NCI-H146 (cell line): ENCODE results near the gene FAM72A.
"Not testable (repeated sequence)": the region's sequence is repeated elsewhere in the genome, so short reads cannot be mapped to it uniquely, and the experiment has no call there.

Experiments
- DNase-seq: peaks from one replicate; lab custom pipeline; 2025; lab: John Stamatoyannopoulos, UW

FAM72A gene

DNA sequence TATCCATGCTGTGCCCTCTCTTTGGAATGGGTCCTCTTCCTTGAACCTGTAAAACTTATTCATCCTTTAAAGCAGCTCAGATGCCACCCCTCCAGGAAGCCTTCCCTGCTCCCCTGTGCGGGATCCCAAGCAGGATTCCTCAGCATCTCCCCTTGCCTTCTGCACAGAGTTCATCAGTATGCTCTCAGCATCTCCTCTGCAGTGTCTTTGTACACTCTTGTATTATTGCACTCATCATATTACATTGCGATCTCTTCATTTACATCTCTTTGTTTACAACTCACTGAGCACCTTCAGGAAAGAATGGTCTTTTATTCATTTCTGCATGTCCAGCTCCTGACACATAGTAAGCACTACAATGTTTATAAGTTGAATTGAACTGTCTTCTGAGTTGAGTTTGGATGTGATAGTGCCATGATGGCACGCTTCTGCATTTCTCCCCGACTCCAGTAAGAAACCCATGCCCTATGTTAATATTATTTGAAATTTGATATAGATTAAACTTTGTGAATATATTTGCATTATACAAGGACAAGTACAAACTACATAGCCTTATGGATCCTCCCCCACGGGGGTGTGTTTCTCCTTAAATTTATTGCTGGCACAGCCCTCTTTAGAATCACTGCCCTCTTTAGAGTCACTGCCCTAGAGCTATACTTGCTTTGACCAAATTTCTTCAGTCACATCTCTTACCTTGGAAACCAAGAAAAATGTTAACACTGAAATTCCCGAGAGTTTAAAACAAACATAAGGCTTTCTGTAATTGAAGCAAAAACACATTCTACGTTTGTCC lies 13.2 kb upstream of the FAM72A start:
- not testable (repeated sequence) for DNase-seq

- not testable (repeated sequence) for DNase-seq
Observed at GRCh38 chr1:206210802-206211201, 8.2 kb upstream of the FAM72A start.

DNA sequence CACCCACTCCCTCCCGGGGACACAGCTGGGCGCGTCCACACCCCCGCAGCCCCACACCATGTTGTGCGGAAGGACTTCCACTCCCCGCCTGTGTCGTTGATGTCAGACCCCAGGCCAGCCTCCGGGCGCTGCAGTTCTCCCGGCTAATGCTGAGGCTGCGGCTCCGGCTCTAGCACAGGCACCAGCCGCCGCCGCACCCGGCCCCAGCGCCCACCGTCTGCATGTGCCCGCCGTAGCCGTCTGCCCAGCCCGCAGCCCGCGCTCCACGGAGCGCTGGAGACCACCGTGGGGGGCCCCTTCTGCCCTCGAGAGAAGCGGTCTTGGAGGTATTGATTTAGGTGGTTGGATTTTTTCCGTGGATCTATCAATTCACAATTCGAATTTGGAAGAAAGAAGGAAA lies 2.9 kb upstream of the FAM72A start:
- not testable (repeated sequence) for DNase-seq

- not testable (repeated sequence) for DNase-seq
Observed at GRCh38 chr1:206204871-206205270, 2.2 kb upstream of the FAM72A start.

- not testable (repeated sequence) for DNase-seq
Observed at GRCh38 chr1:206204159-206204511, 1.5 kb upstream of the FAM72A start.

DNA sequence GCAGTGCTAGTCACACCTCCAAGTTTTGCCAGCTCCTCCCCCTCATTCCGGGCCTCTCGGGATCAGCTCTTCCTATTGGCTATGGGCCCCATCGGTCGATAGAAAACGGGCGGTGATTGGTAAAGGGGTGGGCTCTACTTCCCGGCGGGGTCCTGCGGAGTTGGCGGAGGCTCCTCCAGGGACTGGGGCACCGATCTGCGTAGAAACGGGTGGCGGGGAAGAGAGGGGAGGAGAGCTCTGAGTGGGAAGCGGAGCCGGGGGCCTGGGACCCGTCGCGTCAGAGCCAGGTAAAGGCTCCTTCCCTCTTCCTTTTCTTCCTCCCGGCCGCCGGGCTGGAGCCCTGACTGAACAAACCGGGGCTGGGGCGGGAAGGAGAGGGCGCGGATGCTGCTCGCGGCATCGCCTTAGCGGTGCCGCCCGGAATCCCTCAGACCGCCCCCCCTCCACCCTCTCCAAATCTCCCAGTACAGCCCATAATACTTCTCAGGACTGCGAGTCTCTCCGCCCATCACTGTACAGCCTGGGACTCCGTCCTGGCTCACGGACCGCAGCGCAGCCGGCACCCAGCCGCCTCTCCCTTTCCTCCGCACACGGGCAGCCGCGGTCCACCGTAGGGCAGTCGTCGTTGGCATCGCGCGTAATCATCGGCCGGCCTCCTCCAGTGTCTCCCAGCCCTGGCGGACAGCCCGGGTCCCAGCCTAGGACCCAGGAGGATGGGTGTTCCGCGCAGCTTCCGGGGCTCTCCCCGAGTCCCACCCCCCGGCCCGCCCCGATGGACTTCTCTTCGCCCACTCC lies 922 bp upstream of the FAM72A start, which contains the start of gene SRGAP2:
Gene SRGAP2, plus strand, starts transcription at position 178 of the 795 bp plus-strand sequence. CDS start 2,430 bp downstream, outside the sequence.
- DNase-seq: peak; percentile 22

GRCh38 chr1:206196748-206197424 lies 5.8 kb downstream of the FAM72A start:
- not testable (repeated sequence) for DNase-seq

DNA sequence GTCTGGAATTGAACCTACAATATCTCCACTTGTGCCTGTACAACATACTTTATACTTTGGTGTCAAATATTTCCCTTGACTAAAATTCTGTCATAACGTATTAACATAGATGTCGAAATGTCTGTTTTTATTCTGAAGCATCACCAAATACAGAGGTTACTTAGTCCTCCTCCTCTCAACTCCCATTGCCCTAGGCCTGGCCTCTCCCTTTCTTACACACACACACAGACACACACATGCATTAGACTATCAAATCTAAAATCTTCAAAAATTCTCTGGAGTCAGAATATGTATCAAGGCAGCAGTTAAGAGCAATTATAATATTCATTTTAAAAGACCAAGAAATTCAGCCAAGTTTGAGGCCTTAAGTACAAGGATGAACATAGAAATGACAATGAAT lies 7.5 kb downstream of the FAM72A start:
- not testable (repeated sequence) for DNase-seq

DNA sequence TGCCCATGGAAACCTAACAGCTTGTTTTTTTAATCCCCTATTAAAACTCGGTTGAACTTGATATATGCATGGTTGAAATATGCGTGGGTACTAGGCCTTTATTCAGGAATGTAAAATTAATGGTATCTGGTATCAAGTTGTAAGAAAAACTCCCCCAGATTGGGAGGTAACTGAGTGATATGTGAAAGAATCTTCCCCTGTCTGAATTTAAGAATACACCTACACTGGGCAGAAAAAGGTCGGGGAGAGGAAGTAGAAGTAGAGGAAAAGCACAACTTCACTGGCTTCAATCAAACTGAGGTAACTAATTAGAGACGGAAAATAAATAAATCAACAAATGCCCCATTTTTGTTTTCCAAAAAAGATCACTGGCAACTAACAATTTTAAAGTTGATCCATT lies 15.8 kb downstream of the FAM72A start:
- not testable (repeated sequence) for DNase-seq

GRCh38 chr1:206185778-206186177 lies 16.9 kb downstream of the FAM72A start:
- not testable (repeated sequence) for DNase-seq

- not testable (repeated sequence) for DNase-seq
Observed at GRCh38 chr1:206183788-206184187, 18.9 kb downstream of the FAM72A start.

DNA sequence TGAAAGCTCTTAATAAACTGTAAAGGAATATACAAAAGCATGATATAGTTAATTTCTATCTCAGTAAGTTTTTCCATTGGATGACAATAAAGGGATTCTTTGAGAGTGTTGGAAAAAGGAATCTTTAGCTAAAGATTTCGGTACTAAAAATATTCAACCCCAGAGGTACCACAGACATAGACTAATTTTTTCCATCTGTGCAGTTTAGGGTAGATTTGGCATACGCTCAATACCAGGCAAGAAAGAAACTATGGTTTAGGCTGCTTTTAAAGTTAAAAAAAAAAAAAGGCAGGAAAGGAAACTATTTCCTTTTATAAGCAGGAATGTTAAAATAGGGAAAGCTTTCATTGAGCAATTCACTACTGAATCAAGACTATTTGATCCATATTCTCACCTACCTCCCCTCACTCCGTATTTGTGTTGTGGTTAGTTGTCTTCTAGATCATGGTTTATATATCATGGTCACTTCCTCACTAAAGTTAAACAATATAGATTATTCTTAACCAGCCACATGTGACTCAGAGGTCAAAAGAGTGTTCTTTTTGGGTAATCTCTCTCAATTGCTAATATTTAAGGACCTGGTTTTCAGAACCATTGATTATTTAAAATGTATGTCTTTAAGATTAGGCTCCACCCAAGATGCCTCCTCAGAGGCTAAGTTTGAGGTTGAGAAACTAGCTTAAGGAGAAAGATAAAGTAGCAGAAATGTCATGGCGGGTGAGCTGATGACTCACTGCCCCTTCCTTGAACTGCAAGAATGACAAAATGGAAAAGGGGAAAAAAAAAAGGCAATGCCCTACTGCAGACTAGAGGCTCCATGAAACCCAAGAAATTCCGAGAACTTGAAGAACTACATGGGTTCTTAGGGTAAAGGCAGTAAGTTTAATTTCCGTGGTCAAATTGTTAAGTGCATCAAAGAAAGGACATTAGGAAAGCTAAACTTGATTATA lies 20.0 kb downstream of the FAM72A start:
- not testable (repeated sequence) for DNase-seq

GRCh38 chr1:206179666-206180065 lies 23.0 kb downstream of the FAM72A start:
- not testable (repeated sequence) for DNase-seq

- not testable (repeated sequence) for DNase-seq
Observed at GRCh38 chr1:206178061-206178989, 24.3 kb downstream of the FAM72A start.

GRCh38 chr1:206176114-206176502 lies 26.5 kb downstream of the FAM72A start:
- not testable (repeated sequence) for DNase-seq

GRCh38 chr1:206175459-206176113 lies 27.1 kb downstream of the FAM72A start:
- not testable (repeated sequence) for DNase-seq

DNA sequence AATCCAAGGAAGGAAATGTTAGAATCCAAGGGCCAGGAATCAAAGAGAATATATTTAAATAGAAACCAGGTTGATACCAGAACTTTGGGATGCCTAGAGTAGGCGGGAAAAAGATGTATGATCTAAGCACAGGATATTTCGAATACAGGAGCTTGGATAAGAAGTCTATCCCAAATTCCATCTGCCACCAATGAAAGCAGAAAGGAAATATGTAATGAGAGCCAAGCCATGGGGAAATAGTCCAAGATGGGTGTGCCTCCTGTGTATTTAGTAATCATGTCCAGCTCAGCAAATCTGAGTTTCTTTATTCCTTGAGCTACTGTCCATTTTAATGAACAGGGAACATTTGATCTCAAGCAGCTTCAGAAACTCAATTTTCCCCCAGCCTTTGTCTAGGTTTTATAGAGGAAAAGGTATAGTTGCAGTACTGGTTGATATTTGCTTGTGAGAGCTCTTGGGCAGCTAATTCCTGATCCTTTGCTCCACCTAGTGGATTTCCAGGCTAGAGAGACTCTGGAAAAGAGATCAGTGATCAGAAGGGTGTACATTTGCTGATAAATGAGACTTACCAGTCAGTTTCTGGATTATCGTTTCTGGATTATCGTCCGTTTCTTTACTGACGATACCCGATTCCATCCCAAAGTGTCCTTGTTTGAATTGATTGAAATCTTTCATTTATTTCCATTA lies 28.3 kb downstream of the FAM72A start:
- DNase-seq: peak; percentile 2

DNA sequence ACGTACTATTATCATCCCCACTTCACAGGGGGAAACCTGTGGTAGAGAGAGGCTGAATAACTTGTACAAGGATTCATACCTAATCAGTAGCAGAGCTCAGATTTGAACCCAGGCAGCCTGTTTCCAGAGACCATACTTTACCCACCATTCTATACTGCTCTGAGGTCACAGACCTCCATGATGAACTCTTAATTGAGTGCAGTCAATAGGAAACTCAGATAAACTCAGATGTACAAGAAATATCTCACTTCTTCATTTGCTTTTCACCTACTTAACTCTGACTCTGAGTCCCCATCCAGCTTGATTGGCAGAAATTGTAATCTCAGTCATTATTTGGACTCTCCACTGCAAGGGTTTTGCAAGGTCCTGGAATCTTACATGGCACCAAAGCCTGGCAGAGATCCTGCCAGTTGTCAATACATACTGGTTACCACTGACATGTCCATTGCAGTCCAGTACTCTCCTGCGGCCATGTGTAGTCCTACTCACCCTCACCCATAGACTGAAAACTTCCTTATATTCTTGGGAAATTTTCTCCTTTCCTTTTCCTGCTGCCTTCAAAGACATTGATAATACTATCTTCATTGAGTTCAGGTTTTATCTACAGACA lies 29.4 kb downstream of the FAM72A start:
- not testable (repeated sequence) for DNase-seq
